ENCODE measurements around the gene DCTN4. TPM values are rescaled to one million over a fixed set of nuclear protein-coding genes. Genes with fewer than 3 reads are reported as not detected.

The DCTN4 gene
- total and polyA plus RNA-seq, 2 of the 8 experiments (the other 6 are each of a cell fraction or from before 2014, with no cell fraction given), result 20.5 to 42.7 TPM

GRCh38 chr5:150674341-150674821 is 84.4 kb downstream of the DCTN4 start (continued):
- TF ChIP-seq EZH2 (IDR thresholded peaks at IDR 0.05; ENCODE audit: low read depth, low read length, severe bottlenecking) (no peak), POU5F1 (IDR thresholded peaks at IDR 0.05; ENCODE audit: low read depth, low read length) (no peak), CBX8 (IDR thresholded peaks at IDR 0.05; ENCODE audit: borderline replicate concordance, low read depth, low read length) (no peak), SUZ12 (IDR thresholded peaks at IDR 0.05; ENCODE audit: low read length) (no peak), SIN3A (conservative IDR thresholded peaks at IDR 0.05 in 1 of 2, IDR thresholded peaks at IDR 0.05 in 1 of 2; ENCODE audit: low read depth in 1 of 2, low read length in 2 of 2) (no peak), TAF1 (IDR thresholded peaks at IDR 0.05; ENCODE audit: low read depth, low read length) (no peak), RXRA (IDR thresholded peaks at IDR 0.05; ENCODE audit: insufficient read depth, low read depth, low read length) (no peak), CHD1 (IDR thresholded peaks at IDR 0.05; ENCODE audit: low read depth, low read length) (no peak)

All from H1 (cell line).